ENCODE results near the gene KLF6.
"Not testable (repeated sequence)": the region's sequence is repeated elsewhere in the genome, so short reads cannot be mapped to it uniquely, and the experiment has no call there.

The KLF6 gene

DNA sequence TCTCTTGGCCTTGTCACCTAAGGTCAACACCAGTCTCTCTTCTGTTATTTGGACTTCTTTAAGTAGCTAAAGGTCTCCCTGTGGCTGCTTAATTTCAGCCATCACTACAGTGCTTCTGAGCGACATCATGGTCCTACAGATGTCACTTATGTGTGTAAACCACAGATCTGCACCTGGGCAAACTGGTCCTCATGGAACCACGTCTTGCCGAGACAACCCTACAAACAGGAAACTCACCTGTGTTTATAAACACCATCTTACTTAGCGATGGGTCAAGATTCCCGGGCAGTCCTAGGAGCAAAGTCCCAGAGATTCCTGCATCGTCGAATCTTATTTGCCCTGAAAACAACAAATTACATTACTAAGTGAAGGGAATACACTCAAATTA, 27.8 kb downstream of the KLF6 start:
- DNase-seq (ENCODE audit: low read depth in 1 of 2, low spot score in 1 of 2) = no peak

DNA sequence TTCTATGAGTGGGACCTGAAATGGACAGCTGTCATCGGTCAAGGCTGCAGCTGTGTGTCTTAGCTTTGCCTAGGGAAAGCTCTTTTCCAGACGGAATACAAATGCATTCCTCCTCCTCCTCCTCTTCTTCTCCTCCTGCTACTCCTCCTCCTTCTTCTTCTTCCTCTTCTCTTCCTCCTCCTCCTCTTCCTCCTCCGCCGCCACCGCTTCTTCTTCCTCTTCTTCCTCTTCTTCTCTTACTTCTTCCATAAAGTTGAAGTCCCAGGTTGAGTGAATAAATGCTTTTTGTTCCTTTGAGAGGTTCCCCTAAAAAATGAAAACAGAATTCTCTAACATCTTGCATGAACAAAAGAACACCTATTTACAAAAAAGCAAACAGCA, 28.7 kb downstream of the KLF6 start:
- DNase-seq (ENCODE audit: low read depth in 1 of 2, low spot score in 1 of 2) = no peak

DNA sequence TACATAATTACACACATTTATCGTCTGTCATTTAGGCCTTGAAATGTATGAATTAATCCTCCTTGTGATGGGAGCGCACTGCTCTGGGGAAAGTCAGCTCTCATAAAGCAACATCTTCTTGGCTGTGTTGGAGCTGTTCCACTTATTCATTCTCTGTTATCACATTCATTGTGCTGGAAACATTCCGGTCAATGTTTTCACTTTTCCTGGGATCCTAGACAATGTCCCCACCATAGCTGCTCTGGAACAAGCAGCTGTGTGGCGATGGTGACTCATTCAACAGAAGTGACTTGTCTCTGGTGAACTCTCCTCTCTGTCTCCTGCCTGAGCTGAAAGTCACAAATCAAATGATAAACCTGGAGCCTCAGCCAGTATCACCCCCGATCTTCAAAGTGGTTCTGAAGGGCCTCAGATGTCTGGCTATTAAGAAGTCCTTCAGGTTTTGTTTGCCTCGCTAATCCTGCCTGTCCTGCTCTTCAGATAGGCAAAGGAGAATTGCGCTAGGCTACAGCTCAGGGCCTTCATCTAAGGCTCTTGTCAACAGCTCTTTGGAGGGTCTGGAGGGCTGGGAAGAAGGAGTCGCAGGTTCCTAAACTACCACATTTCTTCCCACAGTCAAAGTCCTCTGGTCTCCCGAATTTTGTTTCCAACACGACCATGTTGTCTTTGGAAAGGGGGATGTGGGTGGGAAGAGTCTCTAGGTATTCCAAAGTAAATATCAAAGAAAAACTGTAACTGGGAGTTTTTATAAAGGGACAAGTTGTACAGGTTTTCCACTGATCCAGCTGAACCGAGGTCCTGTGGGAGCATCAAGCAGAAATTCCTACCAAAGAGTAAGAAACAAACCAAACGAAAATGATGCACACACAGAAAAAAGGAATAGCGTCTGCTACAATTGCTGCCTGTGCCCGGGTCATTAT, 29.3 kb downstream of the KLF6 start:
- DNase-seq (ENCODE audit: low read depth in 1 of 2, low spot score in 1 of 2) = no peak

DNA sequence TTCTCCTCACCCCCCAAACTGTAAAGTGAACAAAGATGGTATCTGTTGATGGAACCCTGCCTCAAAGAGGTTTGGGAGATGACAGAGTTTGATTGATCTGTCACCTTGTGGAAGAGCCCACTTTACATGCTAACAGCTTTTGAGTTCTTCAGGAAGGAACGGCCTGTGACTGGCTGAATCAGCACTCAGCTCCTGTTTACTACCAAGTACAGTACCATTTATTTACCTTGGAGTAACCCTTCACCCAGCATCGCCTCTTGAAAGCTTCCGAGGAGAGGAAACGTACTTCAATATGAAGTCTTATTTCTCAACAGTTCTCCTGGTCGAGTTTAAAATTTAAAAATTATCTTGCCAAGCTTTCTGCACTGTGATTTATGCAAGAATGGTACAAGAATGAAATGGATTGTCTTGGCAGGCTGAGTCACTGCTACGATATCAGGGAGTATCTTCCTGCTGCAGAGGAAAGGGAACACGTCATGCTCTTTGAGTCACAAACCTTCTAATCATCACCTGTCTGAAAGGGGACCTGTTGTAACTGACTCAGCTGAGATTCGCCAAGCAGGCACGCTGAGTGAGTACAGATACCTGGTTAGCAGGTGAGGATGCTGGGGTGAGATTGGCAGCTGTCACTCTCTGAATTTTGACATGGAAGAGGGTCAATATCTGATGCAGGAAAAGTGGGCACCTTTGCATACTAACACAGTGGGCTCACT, 30.1 kb downstream of the KLF6 start:
- DNase-seq (ENCODE audit: low read depth in 1 of 2, low spot score in 1 of 2) = no peak

DNA sequence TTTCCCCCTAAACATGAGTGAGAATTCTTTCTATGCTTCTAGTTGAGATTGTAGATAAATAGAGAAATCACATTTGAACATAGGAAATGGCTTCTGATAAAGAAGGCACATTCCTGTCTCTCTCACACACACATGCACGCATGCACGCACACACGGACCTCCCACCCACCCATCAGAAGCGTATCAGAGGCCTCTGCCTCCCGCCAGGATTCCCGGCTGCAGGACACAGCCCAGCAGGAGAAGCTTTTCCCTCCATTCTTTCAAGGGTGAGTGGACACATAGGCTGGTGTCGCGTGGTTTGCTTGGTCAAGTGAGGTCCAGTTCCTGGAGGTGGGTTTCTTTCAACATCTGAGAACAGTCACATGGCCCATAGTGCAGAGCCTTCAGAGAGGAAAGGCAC, 34.2 kb downstream of the KLF6 start:
- DNase-seq (ENCODE audit: low read depth in 1 of 2, low spot score in 1 of 2) = no peak

DNA sequence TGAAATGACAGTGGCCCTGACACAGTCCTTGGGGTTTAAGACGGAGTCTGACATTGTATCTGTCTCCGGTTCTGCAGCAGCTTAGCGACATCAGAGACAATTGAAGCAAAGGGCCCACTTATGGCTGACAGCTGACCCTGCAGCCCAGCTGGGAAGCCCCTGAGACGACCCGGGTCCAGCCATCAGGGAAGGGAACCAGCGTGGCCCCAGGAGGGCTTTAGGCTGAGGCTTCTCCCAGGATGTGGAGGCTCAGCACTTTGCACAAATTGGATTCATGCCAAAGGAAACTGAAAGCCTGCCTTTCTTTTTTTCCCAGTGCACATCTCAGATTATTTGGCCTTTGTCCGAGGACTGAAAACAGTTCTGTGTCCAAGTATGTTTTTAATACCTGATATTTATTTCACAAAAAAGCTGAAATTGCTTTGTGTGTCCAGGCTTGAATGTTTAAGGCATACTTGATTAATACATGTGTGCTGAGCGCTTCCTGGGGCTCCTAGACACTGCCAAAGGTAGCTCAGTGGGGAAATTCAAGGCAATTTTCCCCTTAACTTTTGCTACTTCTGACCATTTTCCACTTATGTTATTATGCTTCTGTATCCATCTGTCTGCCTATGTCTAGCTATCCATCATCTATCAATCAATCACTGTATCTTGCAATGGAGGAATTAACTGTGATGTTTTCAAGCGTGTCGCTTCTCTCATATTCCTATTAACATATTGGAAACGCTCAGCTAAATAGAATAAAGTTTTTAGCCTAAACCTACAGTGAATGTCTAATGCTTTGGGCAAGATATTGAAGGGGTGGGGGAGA, 34.8 kb downstream of the KLF6 start:
- no peak for DNase-seq (ENCODE audit: low read depth in 1 of 2, low spot score in 1 of 2)

DNA sequence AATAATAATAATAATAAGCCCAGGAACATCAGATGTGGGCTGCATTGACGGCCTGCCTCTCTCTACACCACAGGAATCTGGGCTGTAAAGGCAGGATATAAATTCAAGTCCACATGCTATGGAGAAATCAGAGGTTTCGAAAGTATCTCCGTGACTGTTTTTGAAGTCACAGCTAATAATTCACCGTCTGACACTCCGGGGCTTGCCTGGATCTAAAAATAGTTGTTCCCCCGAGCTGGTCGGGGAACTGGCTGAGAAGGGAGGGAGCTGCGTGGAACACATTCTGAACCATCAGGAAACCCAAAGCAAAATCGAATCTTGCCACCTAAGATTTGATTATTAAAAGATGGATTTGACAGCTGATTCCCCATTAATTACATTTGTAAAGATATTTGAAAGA, 35.4 kb downstream of the KLF6 start:
- DNase-seq (ENCODE audit: low read depth in 1 of 2, low spot score in 1 of 2) = no peak

DNA sequence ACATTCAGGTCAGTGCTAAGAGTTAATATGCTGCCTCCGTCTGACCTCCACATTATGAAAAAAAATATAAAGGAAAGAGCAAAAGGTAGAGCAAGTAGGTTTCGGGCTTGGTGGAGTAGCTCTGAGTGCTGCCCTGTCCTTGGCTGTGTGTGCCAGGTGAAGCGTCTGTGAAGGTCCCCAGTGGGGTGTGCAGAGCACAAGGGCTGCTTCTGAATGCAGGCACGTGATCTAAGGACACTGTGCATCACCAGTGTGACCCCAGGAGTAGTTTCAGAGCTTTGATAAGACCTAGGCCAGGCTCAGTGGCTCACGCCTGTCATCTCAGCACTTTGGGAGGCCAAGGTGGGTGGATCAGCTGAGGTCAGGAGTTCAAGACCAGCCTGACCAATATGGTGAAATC, 36.0 kb downstream of the KLF6 start:
- no peak for DNase-seq (ENCODE audit: low read depth in 1 of 2, low spot score in 1 of 2)

DNA sequence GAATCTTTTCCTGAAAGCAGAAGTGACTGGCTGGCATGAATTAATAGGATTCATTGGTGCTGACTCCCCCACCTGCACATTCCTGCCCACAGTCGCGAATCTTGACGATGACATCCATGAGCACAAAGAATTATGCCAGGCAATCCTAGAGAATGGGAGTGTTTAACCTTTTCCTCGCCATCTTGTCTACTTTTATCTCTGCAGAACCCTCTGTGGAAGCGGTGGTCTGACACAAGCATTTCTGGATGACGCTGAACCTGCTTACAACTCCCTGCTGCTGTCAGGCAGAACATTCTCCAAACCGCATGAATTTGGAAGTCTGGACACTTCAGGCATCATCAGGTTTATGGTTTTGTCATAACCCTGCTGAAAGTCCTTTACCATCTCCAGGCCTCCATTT, 36.5 kb downstream of the KLF6 start:
- DNase-seq (ENCODE audit: low read depth in 1 of 2, low spot score in 1 of 2) = no peak

DNA sequence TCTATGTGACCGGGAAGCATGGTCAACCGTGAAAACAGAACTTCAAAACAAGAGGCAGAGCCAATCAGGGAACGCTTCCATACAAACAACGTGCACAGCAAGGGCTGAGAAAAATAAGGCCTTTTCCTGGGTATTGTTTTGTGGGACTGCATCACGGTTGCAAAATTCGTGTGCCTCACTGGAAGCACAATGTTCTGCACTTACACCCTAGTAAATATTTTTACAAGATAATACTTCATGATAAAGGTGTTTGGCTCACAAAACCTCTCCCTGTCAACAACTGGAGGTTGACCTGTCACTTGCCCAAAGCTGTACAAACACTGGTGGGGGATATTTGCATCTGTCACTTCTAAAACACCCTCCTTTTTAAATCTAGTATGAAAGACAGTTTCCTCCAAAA, 37.0 kb downstream of the KLF6 start:
- DNase-seq (ENCODE audit: low read depth in 1 of 2, low spot score in 1 of 2) = no peak

DNA sequence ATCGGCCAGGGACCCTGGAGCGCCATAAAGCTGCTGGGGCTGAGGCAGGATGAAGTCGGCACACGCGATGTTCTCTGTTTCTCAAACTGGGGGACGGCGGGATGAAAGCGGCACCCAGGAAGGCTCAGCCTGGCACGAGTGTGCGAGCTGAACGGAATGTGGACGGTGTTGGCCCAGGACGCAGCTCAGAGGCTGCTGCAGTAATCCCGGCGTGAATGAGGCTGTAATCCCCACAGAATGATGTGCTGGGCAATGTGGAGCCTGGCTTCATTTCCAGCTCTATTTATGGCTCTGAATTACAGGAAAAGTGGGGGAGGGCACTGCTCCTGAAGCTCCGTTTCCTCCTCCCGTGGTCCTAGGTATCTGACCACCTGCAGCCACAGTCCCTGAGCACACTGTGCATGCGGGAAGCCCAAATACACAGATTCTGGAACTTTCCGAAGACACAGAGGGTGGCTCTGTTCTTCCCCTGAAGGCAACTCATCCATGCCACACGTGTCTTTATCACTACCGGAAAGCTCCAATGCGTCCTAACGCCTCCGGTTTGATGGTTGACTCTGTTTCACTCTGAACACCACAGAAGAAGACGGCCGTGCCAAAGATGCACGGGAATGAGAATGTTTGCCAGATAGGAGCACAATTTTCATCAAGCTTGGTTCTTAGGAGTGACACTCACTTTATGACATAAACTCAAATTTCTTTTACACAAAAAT, 37.6 kb downstream of the KLF6 start:
- DNase-seq (ENCODE audit: low read depth in 1 of 2, low spot score in 1 of 2) = no peak

DNA sequence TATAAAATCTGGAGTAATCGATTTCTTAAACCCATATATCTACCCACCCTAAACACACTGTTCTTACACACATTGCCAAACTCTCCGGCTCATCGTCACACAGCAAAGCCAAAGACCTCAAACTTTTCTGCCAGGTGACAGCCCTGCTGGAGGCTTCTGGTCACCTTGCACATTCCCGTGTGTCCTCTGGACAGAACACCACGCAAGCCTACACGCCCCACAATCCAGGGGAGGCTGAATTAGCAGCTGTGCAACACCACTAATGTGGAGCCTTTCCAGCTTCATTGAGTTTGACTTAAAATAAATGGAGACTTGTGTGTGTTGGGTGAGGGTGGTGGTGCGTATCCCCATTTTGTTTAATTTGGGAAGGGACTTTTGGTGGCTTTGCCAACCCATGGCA, 38.4 kb downstream of the KLF6 start:
- DNase-seq (ENCODE audit: low read depth in 1 of 2, low spot score in 1 of 2) = no peak

DNA sequence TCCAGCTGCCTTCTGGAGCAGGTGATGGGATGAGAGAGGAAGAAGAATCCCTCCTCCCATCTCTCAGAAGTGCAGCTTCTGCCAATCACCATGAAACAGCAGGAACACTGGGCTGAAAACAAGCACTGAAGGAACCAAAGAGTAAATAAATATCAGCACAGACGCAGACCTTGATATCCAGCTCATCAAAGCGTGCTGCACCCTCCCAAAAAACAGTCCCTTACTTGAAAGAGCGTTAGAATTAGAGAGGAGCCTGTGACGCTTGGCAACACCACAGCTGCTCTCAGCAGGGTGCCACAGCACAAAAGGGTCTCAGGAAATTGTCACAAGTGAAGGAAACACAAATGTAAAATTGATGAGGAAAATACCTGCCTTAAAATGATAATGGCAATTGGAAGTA, 39.5 kb downstream of the KLF6 start:
- no peak for DNase-seq (ENCODE audit: low read depth in 1 of 2, low spot score in 1 of 2)

DNA sequence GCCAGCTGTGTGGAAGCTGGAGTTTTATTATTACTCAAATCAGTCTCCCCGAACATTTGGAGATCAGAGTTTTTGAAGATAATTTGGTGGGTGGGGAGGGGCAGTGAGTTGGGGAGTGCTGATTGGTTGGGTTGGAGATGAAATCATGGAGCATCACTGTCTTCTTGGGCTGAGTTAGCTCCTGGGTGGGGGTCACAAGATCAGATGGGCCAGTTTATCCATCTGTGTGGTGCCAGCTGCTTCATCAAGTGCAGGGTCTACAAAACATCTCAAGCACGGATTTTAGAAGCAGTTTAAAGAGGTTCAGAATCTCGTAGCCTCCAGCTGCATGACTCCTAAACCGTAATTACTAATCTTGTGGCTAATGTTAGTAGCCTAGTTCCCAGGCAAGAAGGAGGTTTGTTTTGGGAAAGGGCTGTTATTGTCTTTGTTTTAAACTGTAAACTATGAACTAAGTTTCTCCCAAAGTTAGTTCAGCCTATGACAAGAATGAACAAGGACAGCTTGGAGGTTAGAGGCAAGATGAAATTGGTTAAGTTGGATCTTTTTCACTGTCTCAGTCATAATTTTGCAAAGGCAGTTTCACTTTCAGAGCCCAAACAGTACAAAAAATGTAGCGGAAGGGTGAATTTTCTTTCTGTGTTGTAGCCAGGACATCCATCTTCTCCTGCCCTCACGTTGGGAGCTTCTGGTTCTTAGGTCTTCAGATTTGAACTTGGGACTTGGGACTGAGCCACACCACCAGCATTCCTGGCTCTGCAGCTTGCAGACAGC, 43.1 kb downstream of the KLF6 start:
- no peak for DNase-seq (ENCODE audit: low read depth in 1 of 2, low spot score in 1 of 2)

DNA sequence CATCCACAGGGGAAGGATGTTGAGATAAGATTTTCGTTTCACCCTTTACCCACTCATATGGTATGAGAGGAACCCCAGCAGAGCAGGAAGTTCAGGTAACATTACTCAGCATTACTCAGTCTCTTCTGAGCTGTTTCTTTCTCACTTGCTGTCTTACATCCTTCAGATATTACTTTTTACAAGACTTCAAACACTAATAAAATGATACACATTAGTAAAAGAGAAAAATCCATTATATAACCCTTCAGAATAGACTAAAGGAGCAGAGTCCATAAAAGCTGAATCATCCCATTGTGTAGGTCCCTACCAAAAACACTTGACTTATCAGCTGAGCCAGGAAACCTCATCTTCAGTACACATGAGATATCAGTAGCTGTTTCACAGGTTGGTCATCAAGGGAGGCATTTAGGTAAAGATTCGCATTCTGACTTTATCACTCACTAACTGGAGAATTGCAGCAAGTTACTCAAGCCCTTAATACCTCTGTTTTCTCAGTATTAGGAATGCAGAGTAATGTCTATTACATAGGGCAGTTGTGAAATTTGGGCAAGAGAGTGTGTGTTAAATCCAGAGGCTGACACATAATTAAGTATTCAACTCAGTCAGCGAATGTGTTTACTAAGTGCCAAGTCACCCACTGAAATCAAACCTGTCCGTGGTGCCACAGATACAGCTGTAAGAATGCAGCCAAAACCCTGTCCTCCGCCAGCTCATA, 44.7 kb downstream of the KLF6 start:
- no peak for DNase-seq (ENCODE audit: low read depth in 1 of 2, low spot score in 1 of 2)

DNA sequence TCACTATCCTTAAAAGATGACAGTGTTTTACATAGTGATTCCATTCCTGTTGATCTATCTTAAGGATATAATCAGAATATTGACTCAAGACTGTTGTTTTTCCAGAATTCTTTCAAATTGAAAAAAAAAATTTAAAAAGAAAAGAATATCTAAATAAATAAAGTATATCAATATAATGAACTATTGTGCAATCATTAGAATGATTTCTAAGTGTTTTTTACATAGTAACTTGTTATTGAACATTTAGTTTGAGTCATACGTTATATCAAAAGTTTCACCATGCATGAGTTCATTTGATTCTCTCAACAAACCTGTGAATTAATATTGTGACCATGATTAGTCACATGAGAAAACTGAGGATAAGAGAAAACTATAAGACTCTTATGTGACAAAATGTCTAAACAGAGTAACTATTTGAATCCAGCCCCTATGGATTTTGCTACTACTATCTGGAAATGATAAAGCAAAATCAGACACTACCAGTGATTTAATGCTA, 46.1 kb downstream of the KLF6 start:
- DNase-seq (ENCODE audit: low read depth in 1 of 2, low spot score in 1 of 2) = no peak

DNA sequence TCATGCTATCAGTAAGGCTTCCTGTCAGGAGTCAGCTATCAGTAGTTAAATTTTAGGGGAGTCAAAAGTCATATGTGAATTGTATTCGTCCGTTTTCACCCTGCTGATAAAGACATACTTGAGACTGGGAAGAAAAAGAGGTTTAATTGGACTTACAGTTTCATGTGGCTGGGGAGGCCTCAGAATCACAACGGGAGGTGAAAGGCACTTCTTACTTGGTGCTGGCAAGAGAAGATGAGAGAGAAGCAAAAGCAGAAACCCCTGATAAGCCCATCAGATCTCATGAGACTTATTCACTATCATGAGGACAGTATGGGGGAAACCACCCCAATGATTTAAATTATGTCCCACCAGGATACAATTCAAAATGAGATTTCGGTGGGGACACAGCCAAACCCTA, 47.1 kb downstream of the KLF6 start:
- DNase-seq (ENCODE audit: low read depth in 1 of 2, low spot score in 1 of 2) = no peak

DNA sequence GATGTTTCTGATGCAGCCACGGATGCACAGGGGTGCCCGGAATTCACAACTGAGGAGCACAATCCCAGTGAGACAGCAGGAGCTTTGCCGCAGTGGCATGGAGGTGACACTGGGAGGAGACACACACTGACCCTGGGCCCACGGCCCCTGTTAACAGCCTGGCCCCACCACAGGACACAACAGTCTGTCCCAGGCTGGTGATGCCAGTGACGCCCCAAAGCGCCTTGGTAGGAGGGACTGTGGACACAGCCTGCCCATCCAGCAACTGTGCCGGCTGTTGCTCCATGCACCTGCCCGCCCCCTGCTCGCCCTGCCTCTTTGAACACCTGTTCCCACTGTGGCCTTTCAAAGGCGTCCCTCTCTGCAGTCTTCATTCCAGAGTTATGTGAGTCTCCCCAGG, 49.8 kb downstream of the KLF6 start:
- no peak for DNase-seq (ENCODE audit: low read depth in 1 of 2, low spot score in 1 of 2)

DNA sequence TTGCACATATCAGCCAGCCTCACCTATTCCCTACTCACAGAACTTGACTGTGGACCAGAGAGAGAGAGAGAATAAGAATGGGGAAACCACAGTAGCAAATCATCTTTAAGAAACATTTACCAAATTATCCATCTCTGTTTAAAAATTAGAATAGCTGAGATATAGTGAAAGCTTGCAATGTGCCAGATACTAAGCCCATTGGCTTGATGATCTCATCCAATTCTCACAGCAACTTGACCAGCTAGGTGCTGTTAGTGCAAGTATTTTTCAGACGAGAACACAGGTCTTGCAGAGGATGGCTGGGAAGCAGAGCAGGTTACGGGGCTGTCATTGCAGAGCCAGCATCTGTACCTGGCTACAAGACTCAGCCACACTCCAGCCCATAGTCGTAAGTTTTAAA, 50.9 kb downstream of the KLF6 start:
- DNase-seq (ENCODE audit: low read depth in 1 of 2, low spot score in 1 of 2) = no peak

DNA sequence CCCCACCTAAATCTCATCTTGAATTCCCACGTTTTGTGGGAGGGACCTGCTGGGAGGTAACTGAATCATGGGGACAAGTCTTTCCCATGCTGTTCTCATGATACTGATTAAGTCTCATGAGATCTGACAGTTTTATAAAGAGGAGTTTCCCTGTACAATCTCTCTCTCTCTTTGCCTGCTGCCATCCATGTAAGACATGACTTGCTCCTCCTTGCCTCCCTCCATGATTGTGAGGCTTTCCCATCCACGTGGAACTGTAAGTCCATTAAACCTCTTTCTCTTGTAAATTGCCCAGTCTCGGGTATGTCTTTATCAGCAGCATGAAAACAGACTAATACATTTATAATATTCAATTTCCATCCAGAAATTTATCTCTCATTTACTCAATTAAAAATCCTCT, 52.8 kb downstream of the KLF6 start:
- DNase-seq (ENCODE audit: low read depth in 1 of 2, low spot score in 1 of 2) = not testable (repeated sequence)

Data from stimulated activated CD4-positive, alpha-beta T cell treated with anti-CD3 and anti-CD28 coated beads, Interleukin-15, amount 100 ng/mL, for 1 hour (primary cell).